Liver (tissue), 9 donors: ENCODE measurements around the gene AP1G1. TPM values are rescaled to one million over a fixed set of nuclear protein-coding genes. Genes with fewer than 3 reads are reported as not detected.
"Not testable (repeated sequence)": the region's sequence is repeated elsewhere in the genome, so short reads cannot be mapped to it uniquely, and the experiment has no call there.

Source experiments
- DNase-seq: peaks from one replicate; pipeline ENCODE4 v3.0.0-alpha.2; 2017; ENCODE audit warnings: low spot score
- H3K27ac ChIP-seq, 2 donors: one replicate each; pipeline ENCODE4 v1.7.0; 2013; ENCODE audit warnings: inconsistent platforms in 2 of 2, low read length in 2 of 2, control low read depth in 1 of 2, low read depth in 1 of 2, mild to moderate bottlenecking in 1 of 2
- H3K27me3 ChIP-seq, 4 donors: one replicate each; pipeline versions ENCODE4 v1.6.1 to v1.7.0; 2013; ENCODE audit warnings: low read length in 3 of 4, inconsistent platforms in 1 of 4, mild to moderate bottlenecking in 1 of 4, moderate library complexity in 1 of 4; ENCODE audit not compliant: control insufficient read depth in 4 of 4, insufficient read depth in 4 of 4
- H3K36me3 ChIP-seq, 4 donors: one replicate each; pipeline versions ENCODE4 v1.6.1 to v1.7.0; 2013; ENCODE audit warnings: low read length in 3 of 4, mild to moderate bottlenecking in 3 of 4, low read depth in 1 of 4, moderate library complexity in 1 of 4; ENCODE audit not compliant: control insufficient read depth in 4 of 4, insufficient read depth in 3 of 4
- H3K4me1 ChIP-seq, 4 donors: one replicate each; pipeline versions ENCODE4 v1.6.1 to v1.7.0; 2013; ENCODE audit warnings: low read length in 3 of 4, mild to moderate bottlenecking in 3 of 4, moderate library complexity in 1 of 4; ENCODE audit not compliant: control insufficient read depth in 4 of 4, insufficient read depth in 4 of 4
- H3K4me3 ChIP-seq, 3 donors: one replicate each; pipeline versions ENCODE4 v1.6.1 to v1.7.0; 2013; ENCODE audit warnings: low read length in 3 of 3, control low read depth in 1 of 3, low read depth in 1 of 3, mild to moderate bottlenecking in 1 of 3
- H3K9ac ChIP-seq, 2 donors: one replicate each; pipeline ENCODE4 v1.7.0; 2013; ENCODE audit warnings: low read length in 2 of 2, mild to moderate bottlenecking in 2 of 2, moderate library complexity in 2 of 2, control low read depth in 1 of 2, low read depth in 1 of 2
- H3K9me3 ChIP-seq, 4 donors: one replicate each; pipeline versions ENCODE4 v1.6.1 to v1.7.0; 2013; ENCODE audit warnings: low read length in 3 of 4; ENCODE audit not compliant: control insufficient read depth in 4 of 4
- CTCF ChIP-seq: fragments of 150-350 bp; IDR thresholded peaks from 2 replicates; pipeline ENCODE4 v1.5.1; 2017; ENCODE audit warnings: improper control_type of control experiment, low read depth, low read length; ENCODE audit not compliant: missing input control
- EGR1 ChIP-seq, 2 donors: IDR thresholded peaks; 2 replicates each; pipeline ENCODE4 v1.6.1; 2016 to 2018; ENCODE audit warnings: antibody characterized with exemption in 2 of 2, low read depth in 2 of 2
- GABPA ChIP-seq, 2 donors: IDR thresholded peaks in 1 of 2; conservative IDR thresholded peaks in 1 of 2; 2 replicates each; pipeline ENCODE4 v1.6.1; 2016; ENCODE audit warnings: antibody characterized with exemption in 2 of 2, mild to moderate bottlenecking in 1 of 2, moderate library complexity in 1 of 2
- JUND ChIP-seq, 2 donors: IDR thresholded peaks; 2 replicates each; pipeline ENCODE4 v1.6.1; 2016; ENCODE audit warnings: antibody characterized with exemption in 2 of 2
- MAX ChIP-seq: IDR thresholded peaks from 2 replicates; pipeline ENCODE4 v1.6.1; 2016; ENCODE audit warnings: antibody characterized with exemption
- NR2F2 ChIP-seq: IDR thresholded peaks from 2 replicates; pipeline ENCODE4 v1.6.1; 2016; ENCODE audit warnings: antibody characterized with exemption
- RAD21 ChIP-seq, 2 donors: IDR thresholded peaks; 2 replicates each; pipeline ENCODE4 v1.6.1; 2016; ENCODE audit warnings: antibody characterized with exemption in 2 of 2, mild to moderate bottlenecking in 2 of 2
- SP1 ChIP-seq: IDR thresholded peaks from 2 replicates; pipeline ENCODE4 v1.6.1; 2018; ENCODE audit warnings: antibody characterized with exemption, mild to moderate bottlenecking
- TAF1 ChIP-seq: conservative IDR thresholded peaks from 2 replicates; pipeline ENCODE4 v1.6.1; 2016; ENCODE audit warnings: antibody characterized with exemption, mild to moderate bottlenecking
- YY1 ChIP-seq: IDR thresholded peaks from 2 replicates; pipeline ENCODE4 v1.6.1; 2016; ENCODE audit warnings: antibody characterized with exemption, mild to moderate bottlenecking
- WGBS: extraction: QIAGEN DNeasy Blood & Tissue Kit; methylation state at CpG from one replicate; pipeline ENCODE4 v1.1.7; 2013; 5-methylcytosine and 5-hydroxymethylcytosine counted together
- polyA plus RNA-seq, 2 donors: library from polyadenylated mRNA; stranded (reverse) in 1 of 2; unstranded in 1 of 2; fragments of 200-250 nt in 1 of 2; fragments of >200 nt in 1 of 2; fragmentation: Nextera tagmentation in 1 of 2; extraction: Ambion mirVana in 1 of 2; gene quantifications; one replicate each; pipeline versions ENCODE4 v1.2.1 to v1.2.3, GENCODE V29; 2013 to 2015
- total RNA-seq, 2 donors: library from RNA; depleted of rRNA; stranded (reverse); fragments of >200 nt; gene quantifications; one replicate each; pipeline ENCODE4 v1.2.3, GENCODE V29; 2014
- TF ChIP-seq, protein P1 (sequence below): IDR thresholded peaks from 2 replicates; pipeline ENCODE4 v1.6.1; 2016; ENCODE audit warnings: antibody characterized with exemption, mild to moderate bottlenecking
- TF ChIP-seq, protein P2 (sequence below): IDR thresholded peaks from 2 replicates; pipeline ENCODE4 v1.6.1; 2016; ENCODE audit warnings: antibody characterized with exemption
- donor health status: healthy.
- donor health status: healthy.
- donor health status: healthy.
- donor health status: healthy.
- donor health status: healthy.

Gene AP1G1
- total and polyA plus RNA-seq, 4 donors, result 11.4 to 64.4 (median 32.8) TPM

- Histone ChIP-seq H3K27me3 (no peaks in the 10 kb centered on the region), H3K27ac (no peak overlapping the region), H3K36me3 (peaks cover 3 to 25% (median 22%) of the 10 kb centered on the region in 4 donors), H3K4me1 (peaks cover 0 to 9% (median 0%) of the 10 kb centered on the region in 4 donors), H3K9ac (no peak overlapping the region), H3K9me3 (no peaks in the 10 kb centered on the region), H3K4me3 (no peak overlapping the region)
- no peak for DNase-seq
- WGBS, result 98% methylated on average over 8 of the region's 8 CpGs
- TF ChIP-seq JUND (IDR thresholded peaks at IDR 0.05) (no peak), YY1 (no peak), MAX (no peak), NR2F2 (no peak), CTCF (no peak)
- TF ChIP-seq, protein P1, sequence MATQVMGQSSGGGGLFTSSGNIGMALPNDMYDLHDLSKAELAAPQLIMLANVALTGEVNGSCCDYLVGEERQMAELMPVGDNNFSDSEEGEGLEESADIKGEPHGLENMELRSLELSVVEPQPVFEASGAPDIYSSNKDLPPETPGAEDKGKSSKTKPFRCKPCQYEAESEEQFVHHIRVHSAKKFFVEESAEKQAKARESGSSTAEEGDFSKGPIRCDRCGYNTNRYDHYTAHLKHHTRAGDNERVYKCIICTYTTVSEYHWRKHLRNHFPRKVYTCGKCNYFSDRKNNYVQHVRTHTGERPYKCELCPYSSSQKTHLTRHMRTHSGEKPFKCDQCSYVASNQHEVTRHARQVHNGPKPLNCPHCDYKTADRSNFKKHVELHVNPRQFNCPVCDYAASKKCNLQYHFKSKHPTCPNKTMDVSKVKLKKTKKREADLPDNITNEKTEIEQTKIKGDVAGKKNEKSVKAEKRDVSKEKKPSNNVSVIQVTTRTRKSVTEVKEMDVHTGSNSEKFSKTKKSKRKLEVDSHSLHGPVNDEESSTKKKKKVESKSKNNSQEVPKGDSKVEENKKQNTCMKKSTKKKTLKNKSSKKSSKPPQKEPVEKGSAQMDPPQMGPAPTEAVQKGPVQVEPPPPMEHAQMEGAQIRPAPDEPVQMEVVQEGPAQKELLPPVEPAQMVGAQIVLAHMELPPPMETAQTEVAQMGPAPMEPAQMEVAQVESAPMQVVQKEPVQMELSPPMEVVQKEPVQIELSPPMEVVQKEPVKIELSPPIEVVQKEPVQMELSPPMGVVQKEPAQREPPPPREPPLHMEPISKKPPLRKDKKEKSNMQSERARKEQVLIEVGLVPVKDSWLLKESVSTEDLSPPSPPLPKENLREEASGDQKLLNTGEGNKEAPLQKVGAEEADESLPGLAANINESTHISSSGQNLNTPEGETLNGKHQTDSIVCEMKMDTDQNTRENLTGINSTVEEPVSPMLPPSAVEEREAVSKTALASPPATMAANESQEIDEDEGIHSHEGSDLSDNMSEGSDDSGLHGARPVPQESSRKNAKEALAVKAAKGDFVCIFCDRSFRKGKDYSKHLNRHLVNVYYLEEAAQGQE, result no peak
These were observed 19.5 kb downstream of the AP1G1 start for GRCh38 chr16:71789136-71789535.

DNA sequence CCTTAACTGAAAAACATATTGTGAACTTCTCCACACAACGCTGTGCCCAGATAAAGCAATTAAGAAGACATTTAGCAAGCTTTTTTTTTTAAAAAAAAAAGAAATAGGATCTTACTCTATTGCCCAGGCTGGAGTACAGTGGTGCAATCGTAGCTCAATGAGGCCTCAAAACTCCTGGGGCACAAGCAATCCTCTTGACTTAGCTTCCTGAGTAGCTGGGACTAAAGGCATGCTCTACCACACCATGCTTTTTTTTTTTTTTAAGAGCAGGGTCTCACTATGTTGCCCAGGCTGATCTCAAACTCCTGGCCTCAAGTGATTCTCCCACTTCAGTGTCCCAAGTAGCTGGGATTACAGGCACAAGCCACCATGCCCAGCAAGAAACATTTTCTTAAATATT, 20.1 kb downstream of the AP1G1 start:
- H3K27me3 ChIP-seq, result no peaks in the 10 kb centered on the region
- no peak for DNase-seq
- 93% methylated on average over 2 of the region's 2 CpGs for WGBS
- no peak overlapping the region for H3K27ac ChIP-seq
- no peak overlapping the region for H3K9ac ChIP-seq
- H3K36me3 ChIP-seq, result peaks cover 3 to 28% (median 22%) of the 10 kb centered on the region in 4 donors
- TF ChIP-seq RAD21 (IDR thresholded peaks at IDR 0.05) (no peak), GABPA (IDR thresholded peaks at IDR 0.05 in 1 of 2, conservative IDR thresholded peaks at IDR 0.05 in 1 of 2) (no peak), NR2F2 (no peak), JUND (IDR thresholded peaks at IDR 0.05) (no peak), CTCF (no peak), TAF1 (no peak), SP1 (no peak), EGR1 (IDR thresholded peaks at IDR 0.05; ENCODE audit: low read depth in 2 of 2) (no peak)
- TF ChIP-seq, protein P2, sequence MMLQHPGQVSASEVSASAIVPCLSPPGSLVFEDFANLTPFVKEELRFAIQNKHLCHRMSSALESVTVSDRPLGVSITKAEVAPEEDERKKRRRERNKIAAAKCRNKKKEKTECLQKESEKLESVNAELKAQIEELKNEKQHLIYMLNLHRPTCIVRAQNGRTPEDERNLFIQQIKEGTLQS, result no peak
- H3K9me3 ChIP-seq, result no peaks in the 10 kb centered on the region
- peaks cover 0 to 9% (median 0%) of the 10 kb centered on the region in 4 donors for H3K4me1 ChIP-seq
- H3K4me3 ChIP-seq, result no peak overlapping the region

DNA sequence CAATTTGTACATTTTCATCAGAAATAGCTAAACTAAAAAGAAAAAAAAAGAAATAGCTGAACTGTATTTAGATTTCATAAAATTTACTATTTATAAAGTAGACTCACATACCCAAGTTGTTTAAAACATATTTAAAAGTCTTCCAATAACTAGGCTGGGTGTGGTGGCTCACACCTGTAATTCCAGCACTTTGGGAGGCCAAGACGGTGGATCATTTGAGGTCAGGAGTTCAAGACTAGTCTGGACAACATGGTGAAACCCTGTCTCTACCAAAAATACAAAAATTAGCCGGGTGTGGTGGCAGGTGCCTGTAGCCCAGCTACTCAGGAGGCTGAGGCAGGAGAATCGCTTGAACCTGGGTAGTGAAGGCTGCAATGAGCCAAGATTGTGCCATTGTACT, 23.5 kb downstream of the AP1G1 start:
- 99% methylated on average over 3 of the region's 3 CpGs for WGBS
- H3K4me1 ChIP-seq, H3K9me3 ChIP-seq, H3K27me3 ChIP-seq, H3K9ac ChIP-seq, H3K27ac ChIP-seq, DNase-seq, H3K4me3 ChIP-seq: not testable (repeated sequence)
- peaks cover 3 to 28% (median 22%) of the 10 kb centered on the region in 4 donors for H3K36me3 ChIP-seq
